IMR-90 (cell line): ENCODE measurements around the gene FOXP1. TPM values are rescaled to one million over a fixed set of nuclear protein-coding genes. Genes with fewer than 3 reads are reported as not detected.

Experiments used
- ATAC-seq: fragments of 200-7000 bp; cut with Tn5 transposase; 2 replicates; pipeline ENCODE4 v1.9.1; 2020; ENCODE audit warnings: low read depth, mild to moderate bottlenecking, moderate library complexity
- BruUV-seq: library from RNA; stranded (reverse); fragments of 400-500 nt; replicated peaks from 2 replicates; lab custom pipeline; 2021; lab: Mats Ljungman, UMichigan
- CTCF ChIA-PET: fragments of 300-600 bp; formaldehyde crosslinking; extraction: SDS; loops from one replicate; lab custom pipeline; 2021; ENCODE audit warnings: antibody characterized with exemption; lab: Yijun Ruan, JAX
- POLR2A ChIA-PET: fragments of 300-600 bp; sonication (Branson Sonifier 250); formaldehyde crosslinking; loops from one replicate; lab custom pipeline; 2022; ENCODE audit warnings: antibody characterized with exemption; ENCODE audit not compliant: unreplicated experiment; lab: Charles Lee
- DNase-seq: peaks from one replicate; pipeline ENCODE4 v3.0.0; 2013
- H2AFZ ChIP-seq: replicated peaks from 2 replicates; pipeline ENCODE3; 2013; ENCODE audit warnings: low read length, mild to moderate bottlenecking; ENCODE audit not compliant: poor library complexity
- H2AK5ac ChIP-seq: 2 replicates; pipeline ENCODE4 v1.6.1; 2013; ENCODE audit warnings: low read depth, low read length, inconsistent platforms
- H2AK9ac ChIP-seq: replicated peaks from 2 replicates; pipeline ENCODE3; 2013; ENCODE audit warnings: mild to moderate bottlenecking, low read depth, low read length, moderate library complexity; ENCODE audit not compliant: poor library complexity
- H2BK120ac ChIP-seq: 2 replicates; pipeline ENCODE4 v1.6.1; 2013; ENCODE audit warnings: low read depth, low read length, inconsistent platforms
- H2BK15ac ChIP-seq: 3 replicates; pipeline ENCODE4 v1.6.1; 2013; ENCODE audit warnings: low read depth, low read length, inconsistent platforms
- H2BK20ac ChIP-seq: 2 replicates; pipeline ENCODE4 v1.6.1; 2013; ENCODE audit warnings: low read depth, mild to moderate bottlenecking, inconsistent platforms, low read length, moderate library complexity
- H2BK5ac ChIP-seq: 2 replicates; pipeline ENCODE4 v1.6.1; 2013; ENCODE audit warnings: mild to moderate bottlenecking, low read depth, low read length, inconsistent platforms; ENCODE audit not compliant: poor library complexity, severe bottlenecking
- H3K14ac ChIP-seq: replicated peaks from 2 replicates; pipeline ENCODE4 v1.6.1; 2013; ENCODE audit warnings: low read depth, low read length, inconsistent platforms
- H3K18ac ChIP-seq: 2 replicates; pipeline ENCODE4 v1.6.1; 2013; ENCODE audit warnings: low read depth, low read length, control low read depth
- H3K23ac ChIP-seq: 2 replicates; pipeline ENCODE4 v1.6.1; 2013; ENCODE audit warnings: low read depth, low read length, inconsistent platforms
- H3K27ac ChIP-seq: 2 replicates; pipeline ENCODE4 v1.5.1; 2013; ENCODE audit warnings: mild to moderate bottlenecking, control low read depth, low read length; ENCODE audit not compliant: insufficient read depth
- H3K27me3 ChIP-seq: 2 replicates; pipeline ENCODE4 v1.6.1; 2013; ENCODE audit warnings: low read length; ENCODE audit not compliant: control insufficient read depth, insufficient read depth
- H3K36me3 ChIP-seq: 2 replicates; pipeline ENCODE4 v1.6.1; 2013; ENCODE audit warnings: low read length, mixed read lengths; ENCODE audit not compliant: control insufficient read depth, insufficient read depth
- H3K4ac ChIP-seq: 2 replicates; pipeline ENCODE4 v1.6.1; 2013; ENCODE audit warnings: low read depth, low read length, inconsistent platforms
- H3K4me1 ChIP-seq: 2 replicates; pipeline ENCODE4 v1.6.1; 2013; ENCODE audit warnings: low read length, mixed read lengths; ENCODE audit not compliant: control insufficient read depth, insufficient read depth
- H3K4me2 ChIP-seq: 2 replicates; pipeline ENCODE4 v1.6.1; 2013; ENCODE audit warnings: low read depth, mild to moderate bottlenecking, control low read depth, low read length, moderate library complexity
- H3K4me3 ChIP-seq: 2 replicates; pipeline ENCODE4 v1.5.1; 2013; ENCODE audit warnings: low read depth, mild to moderate bottlenecking, control low read depth, low read length, moderate library complexity; ENCODE audit not compliant: insufficient read depth
- H3K56ac ChIP-seq: 2 replicates; pipeline ENCODE4 v1.6.1; 2013; ENCODE audit warnings: low read length, inconsistent platforms; ENCODE audit not compliant: insufficient read depth; ENCODE audit errors: extremely low read depth
- H3K79me1 ChIP-seq, 2 experiments: 2 replicates each; pipeline ENCODE4 v1.6.1; 2013; ENCODE audit warnings: low read length in 2 of 2, inconsistent platforms in 1 of 2, low read depth in 1 of 2
- H3K9ac ChIP-seq: 2 replicates; pipeline ENCODE4 v1.6.1; 2013; ENCODE audit warnings: low read depth, low read length, control low read depth
- H3K9me1 ChIP-seq: 2 replicates; pipeline ENCODE4 v1.6.1; 2013; ENCODE audit warnings: low read length, inconsistent platforms; ENCODE audit not compliant: insufficient read depth
- H3K9me3 ChIP-seq: 2 replicates; pipeline ENCODE4 v1.6.1; 2013; ENCODE audit warnings: low read length; ENCODE audit not compliant: control insufficient read depth, insufficient read depth
- H4K20me1 ChIP-seq: 2 replicates; pipeline ENCODE4 v1.6.1; 2013; ENCODE audit warnings: low read length, inconsistent platforms; ENCODE audit not compliant: insufficient read depth
- H4K5ac ChIP-seq: 2 replicates; pipeline ENCODE4 v1.6.1; 2013; ENCODE audit warnings: mild to moderate bottlenecking, low read depth, low read length, control low read depth
- H4K8ac ChIP-seq, 2 experiments: 2 replicates each; pipeline ENCODE4 v1.6.1; 2013; ENCODE audit warnings: low read depth in 2 of 2, low read length in 2 of 2, control low read depth in 1 of 2, inconsistent platforms in 1 of 2
- H4K91ac ChIP-seq: 2 replicates; pipeline ENCODE4 v1.6.1; 2013; ENCODE audit warnings: low read depth, low read length, inconsistent platforms; ENCODE audit not compliant: insufficient read depth
- BHLHE40 ChIP-seq: fragments of 150-350 bp; IDR thresholded peaks from 2 replicates; pipeline ENCODE4 v1.6.1; 2016; ENCODE audit warnings: mild to moderate bottlenecking, low read depth, low read length
- CEBPB ChIP-seq: IDR thresholded peaks from 2 replicates; pipeline ENCODE4 v1.6.1; 2012; ENCODE audit warnings: low read depth, low read length, improper control_type of control experiment
- CHD1 ChIP-seq: IDR thresholded peaks from 2 replicates; pipeline ENCODE4 v1.6.1; 2012; ENCODE audit warnings: low read depth, low read length, improper control_type of control experiment
- ELK1 ChIP-seq: fragments of 150-350 bp; IDR thresholded peaks from 2 replicates; pipeline ENCODE4 v1.6.1; 2016; ENCODE audit warnings: low read depth, mild to moderate bottlenecking, low read length, moderate library complexity, borderline replicate concordance
- FOS ChIP-seq: fragments of 150-350 bp; IDR thresholded peaks from 2 replicates; pipeline ENCODE4 v1.6.1; 2016; ENCODE audit warnings: low read depth, low read length
- MAZ ChIP-seq: IDR thresholded peaks from 2 replicates; pipeline ENCODE4 v1.6.1; 2012; ENCODE audit warnings: low read depth, mild to moderate bottlenecking, low read length, improper control_type of control experiment, moderate library complexity, borderline replicate concordance
- MXI1 ChIP-seq: IDR thresholded peaks from 2 replicates; pipeline ENCODE4 v1.6.1; 2012; ENCODE audit warnings: low read depth, mild to moderate bottlenecking, low read length, moderate library complexity, borderline replicate concordance
- POLR2A ChIP-seq: IDR thresholded peaks from 2 replicates; pipeline ENCODE4 v1.6.1; 2012; ENCODE audit warnings: mild to moderate bottlenecking, low read depth, low read length
- WGBS, 2 experiments: methylation state at CpG; one replicate each; pipeline versions ENCODE4 v1.1.5 to v1.1.7; 2013; ENCODE audit warnings: missing lambda C conversion rate in 2 of 2; ENCODE audit not compliant: insufficient read length in 1 of 2; ENCODE audit errors: extremely low coverage in 2 of 2; 5-methylcytosine and 5-hydroxymethylcytosine counted together
- dilution Hi-C: fragments of 300-500 bp; cut with HindIII; formaldehyde crosslinking; loops from one replicate; pipeline ENCODE4 v1.14.3; 2018; ENCODE audit warnings: low sequenced_read_pairs; ENCODE audit not compliant: unreplicated experiment
- in situ Hi-C: fragments of 300-500 bp; cut with MboI; formaldehyde crosslinking; loops from 3 replicates; pipeline ENCODE4 v1.14.3; 2019; ENCODE audit warnings: low sequenced_read_pairs, inconsistent platforms, mixed read lengths
- intact Hi-C: fragments of 100-400 bp; cut with micrococcal nuclease; formaldehyde crosslinking; loops from 2 replicates; pipeline ENCODE4 v1.10.0; 2022
- polyA plus RNA-seq, 3 experiments: library from polyadenylated mRNA; depleted of rRNA; stranded (reverse); fragments of >200 nt; gene quantifications; 2 replicates each; pipeline ENCODE4 v1.2.3, GENCODE V29; 2012; ENCODE audit warnings: low replicate concordance in 1 of 3
- total RNA-seq: library from RNA; depleted of rRNA; stranded (reverse); fragments of >200 nt; gene quantifications from 2 replicates; pipeline ENCODE4 v1.2.3, GENCODE V29; 2012
- TF ChIP-seq, protein P1 (sequence below): conservative IDR thresholded peaks from 2 replicates; pipeline ENCODE4 v1.5.1; 2012; ENCODE audit warnings: mild to moderate bottlenecking, low read depth, low read length, improper control_type of control experiment
- TF ChIP-seq, protein P2 (sequence below): fragments of 150-350 bp; IDR thresholded peaks from 2 replicates; pipeline ENCODE4 v1.6.1; 2017; ENCODE audit warnings: mild to moderate bottlenecking, antibody characterized with exemption, low read length, low read depth

FOXP1 gene
- total and polyA plus RNA-seq, 2 of the 4 experiments (the other 2 are of a cell fraction) = 37.0 to 132 TPM

DNA sequence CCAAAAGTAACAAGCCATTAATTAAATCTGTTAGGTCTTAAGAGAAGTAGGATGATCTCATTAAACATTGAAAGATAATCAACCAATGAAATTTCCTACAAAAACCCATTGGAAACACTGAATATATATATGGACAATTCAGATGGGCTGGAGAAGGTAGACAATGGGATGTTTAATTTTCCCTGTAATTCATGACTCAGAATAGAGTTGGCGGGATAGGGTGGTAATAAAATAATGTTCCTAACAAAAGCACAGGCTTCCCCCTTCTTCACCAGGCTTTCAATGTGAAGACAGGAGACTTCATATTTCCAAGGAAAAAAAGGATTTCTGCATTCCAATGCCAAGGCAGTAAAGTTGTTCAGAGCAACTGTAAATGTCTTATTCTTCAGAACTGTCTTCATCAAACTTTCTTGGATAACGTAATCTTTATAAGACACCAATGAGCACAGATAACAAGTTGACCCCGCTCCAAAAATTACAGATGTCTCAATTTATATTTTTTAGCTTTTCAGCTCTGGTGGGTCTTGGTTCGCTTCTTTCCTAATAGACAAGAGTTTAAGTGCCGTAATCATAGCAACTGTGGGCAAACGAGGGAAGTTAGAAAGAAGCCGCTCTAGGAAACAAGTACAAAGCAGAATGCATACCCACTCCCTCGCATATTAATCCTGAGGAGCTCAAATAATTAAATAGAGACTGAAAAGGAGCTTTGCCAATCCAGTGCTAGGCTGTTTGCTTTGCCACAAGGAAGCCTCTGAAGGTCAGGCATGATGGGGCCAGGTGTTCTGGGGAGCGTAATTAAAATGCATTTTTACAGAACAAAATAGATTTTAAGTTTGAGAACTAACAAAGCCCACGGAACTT lies 377.0 kb downstream of the FOXP1 start:
- ChIA-PET CTCF (interaction anchor here (0.6 kb wide), 1 partner anchor 249 kb away, joined by 3 read pairs; no protein-coding TSS in a partner anchor), POLR2A (no interaction called here)
- Histone ChIP-seq H3K27me3 (no peaks in the 10 kb centered on the region), H2BK15ac (no peak overlapping the region), H4K91ac (no peak overlapping the region), H3K9ac (no peak overlapping the region), H3K36me3 (no peaks in the 10 kb centered on the region), H3K4me2 (no peak overlapping the region), H2BK5ac (no peak overlapping the region), H4K8ac (no peak overlapping the region), H2AK9ac (no peak overlapping the region), H4K5ac (no peak overlapping the region), H3K27ac (no peak overlapping the region), H2AFZ (no peak overlapping the region), H4K20me1 (no peaks in the 10 kb centered on the region; the same call in 1 of the 2 replicates), H3K9me3 (no peaks in the 10 kb centered on the region), H3K4me1 (peaks cover 16% of the 10 kb centered on the region), H3K4me3 (no peak overlapping the region), H3K23ac (no peak overlapping the region), H3K4ac (no peak overlapping the region), H2BK20ac (no peak overlapping the region), H2AK5ac (no peak overlapping the region), H2BK120ac (no peak overlapping the region), H3K56ac (no peak overlapping the region), H3K14ac (no peak overlapping the region), H3K18ac (no peak overlapping the region), H3K9me1 (0 out of 2 replicates have a peak, but pooled peaks cover 3% of the 10 kb centered on the region), H3K79me1 (peaks cover 4 to 44% of the 10 kb centered on the region in 2 experiments; a peak in 2 of 4 replicates)
- dilution Hi-C loops (no loop called here), in situ Hi-C loops (no loop called here), intact Hi-C loops (no loop called here)
- TF ChIP-seq POLR2A (no peak), BHLHE40 (no peak), MXI1 (no peak), ELK1 (no peak), CEBPB (no peak), MAZ (no peak), CHD1 (no peak), FOS (no peak)
- TF ChIP-seq, protein P1, sequence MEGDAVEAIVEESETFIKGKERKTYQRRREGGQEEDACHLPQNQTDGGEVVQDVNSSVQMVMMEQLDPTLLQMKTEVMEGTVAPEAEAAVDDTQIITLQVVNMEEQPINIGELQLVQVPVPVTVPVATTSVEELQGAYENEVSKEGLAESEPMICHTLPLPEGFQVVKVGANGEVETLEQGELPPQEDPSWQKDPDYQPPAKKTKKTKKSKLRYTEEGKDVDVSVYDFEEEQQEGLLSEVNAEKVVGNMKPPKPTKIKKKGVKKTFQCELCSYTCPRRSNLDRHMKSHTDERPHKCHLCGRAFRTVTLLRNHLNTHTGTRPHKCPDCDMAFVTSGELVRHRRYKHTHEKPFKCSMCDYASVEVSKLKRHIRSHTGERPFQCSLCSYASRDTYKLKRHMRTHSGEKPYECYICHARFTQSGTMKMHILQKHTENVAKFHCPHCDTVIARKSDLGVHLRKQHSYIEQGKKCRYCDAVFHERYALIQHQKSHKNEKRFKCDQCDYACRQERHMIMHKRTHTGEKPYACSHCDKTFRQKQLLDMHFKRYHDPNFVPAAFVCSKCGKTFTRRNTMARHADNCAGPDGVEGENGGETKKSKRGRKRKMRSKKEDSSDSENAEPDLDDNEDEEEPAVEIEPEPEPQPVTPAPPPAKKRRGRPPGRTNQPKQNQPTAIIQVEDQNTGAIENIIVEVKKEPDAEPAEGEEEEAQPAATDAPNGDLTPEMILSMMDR = no peak
- TF ChIP-seq, protein P2, sequence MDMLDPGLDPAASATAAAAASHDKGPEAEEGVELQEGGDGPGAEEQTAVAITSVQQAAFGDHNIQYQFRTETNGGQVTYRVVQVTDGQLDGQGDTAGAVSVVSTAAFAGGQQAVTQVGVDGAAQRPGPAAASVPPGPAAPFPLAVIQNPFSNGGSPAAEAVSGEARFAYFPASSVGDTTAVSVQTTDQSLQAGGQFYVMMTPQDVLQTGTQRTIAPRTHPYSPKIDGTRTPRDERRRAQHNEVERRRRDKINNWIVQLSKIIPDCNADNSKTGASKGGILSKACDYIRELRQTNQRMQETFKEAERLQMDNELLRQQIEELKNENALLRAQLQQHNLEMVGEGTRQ = no peak
- ATAC-seq (no peak), DNase-seq (no peak)
- BruUV-seq = no TSS peak
- no CpG with 5 or more reads among the region's 10 CpGs for WGBS, 2 experiments
